ENCODE results near the gene IL23R. TPM values are rescaled to one million over a fixed set of nuclear protein-coding genes. Genes with fewer than 3 reads are reported as not detected.

IL23R gene
- total RNA-seq, 1 experiment from 2014 or later: not detected

- H3K27ac ChIP-seq (ENCODE audit: insufficient read length, low read depth, low read length): no peak overlapping the region
- peaks cover 9 to 13% of the 10 kb centered on the region in 2 experiments for H3K9me3 Mint-ChIP-seq
Measured at GRCh38 chr1:67184838-67185421, 18.7 kb downstream of the IL23R start.

More at GRCh38 chr1:67184838-67185421, 18.7 kb downstream of the IL23R start:
- Histone ChIP-seq H3K23me2 (ENCODE audit: insufficient read length, low read depth, low read length, poor library complexity, severe bottlenecking) (no peaks in the 10 kb centered on the region), H3K4me2 (ENCODE audit: insufficient read depth, insufficient read length, low read length) (no peak overlapping the region), H2AK5ac (ENCODE audit: insufficient read length, low read length) (no peak overlapping the region), H3K4ac (ENCODE audit: low read depth, low read length) (no peak overlapping the region), H2BK15ac (ENCODE audit: low read depth, low read length) (no peak overlapping the region), H2BK5ac (ENCODE audit: insufficient read length, low read length) (no peak overlapping the region), H3K9ac (ENCODE audit: extremely low read depth, insufficient read length, low read length) (no peak overlapping the region), H4K8ac (replicated peaks; ENCODE audit: insufficient read length, low read depth, low read length) (no peak overlapping the region), H3K27me3 (ENCODE audit: insufficient read depth, low read length) (no peaks in the 10 kb centered on the region), H3K18ac (ENCODE audit: insufficient read length, low read depth, low read length) (no peak overlapping the region), H4K91ac (ENCODE audit: insufficient read length, low read depth, low read length) (no peak overlapping the region), H3K4me1 (ENCODE audit: insufficient read depth, low read length) (no peaks in the 10 kb centered on the region), H3K14ac (ENCODE audit: insufficient read depth, low read length) (no peak overlapping the region), H4K5ac (ENCODE audit: insufficient read length, low read depth, low read length) (no peak overlapping the region), H2BK120ac (ENCODE audit: low read depth, low read length, poor library complexity, severe bottlenecking) (no peak overlapping the region), H3K23ac (ENCODE audit: insufficient read length, low read depth, low read length) (no peak overlapping the region), H3K56ac (ENCODE audit: insufficient read length, low read depth, low read length) (no peak overlapping the region), H2AFZ (ENCODE audit: low read length) (no peak overlapping the region), H3T11ph (ENCODE audit: low read length) (no peak overlapping the region), H4K20me1 (ENCODE audit: control insufficient read depth, insufficient read depth, insufficient read length) (no peaks in the 10 kb centered on the region), H3K79me1 (ENCODE audit: insufficient read depth, low read depth, low read length, poor library complexity, severe bottlenecking) (no peaks in the 10 kb centered on the region), H3K79me2 (ENCODE audit: insufficient read depth, low read length) (no peaks in the 10 kb centered on the region), H2BK12ac (ENCODE audit: insufficient read length, low read depth, low read length) (no peak overlapping the region), H2BK20ac (ENCODE audit: low read depth, low read length, poor library complexity, severe bottlenecking) (no peak overlapping the region), H3K9me3 (ENCODE audit: control insufficient read depth, low read depth, low read length) (peaks cover 5% of the 10 kb centered on the region)
- H3K4me1 Mint-ChIP-seq: no peaks in the 10 kb centered on the region
- TF ChIP-seq CTCF (conservative IDR thresholded peaks at IDR 0.05): no peak
- peaks cover 4% of the 10 kb centered on the region; the same call in 1 of the 2 replicates for H3K27me3 Mint-ChIP-seq (ENCODE audit: low read depth)
- H3K36me3 Mint-ChIP-seq (ENCODE audit: insufficient read depth in 1 of 3, low read depth in 3 of 3): peaks cover 0 to 9% (median 8%) of the 10 kb centered on the region in 3 experiments; a peak in 4 of 7 replicates
- H3K4me3 Mint-ChIP-seq: no peak overlapping the region
- no CpG with 5 or more reads among the region's 1 CpG for WGBS (ENCODE audit: extremely low coverage, insufficient read length, low lambda C conversion rate)
- no peak overlapping the region for H3K27ac Mint-ChIP-seq
- DNase-seq: no peak

Data from H9 (cell line).